ENCODE results near the gene SEPHS1. TPM values are rescaled to one million over a fixed set of nuclear protein-coding genes. Genes with fewer than 3 reads are reported as not detected.

The SEPHS1 gene
- total RNA-seq, 4 donors from 2014 or later: 21.9 to 50.5 (median 37.8) TPM

DNA sequence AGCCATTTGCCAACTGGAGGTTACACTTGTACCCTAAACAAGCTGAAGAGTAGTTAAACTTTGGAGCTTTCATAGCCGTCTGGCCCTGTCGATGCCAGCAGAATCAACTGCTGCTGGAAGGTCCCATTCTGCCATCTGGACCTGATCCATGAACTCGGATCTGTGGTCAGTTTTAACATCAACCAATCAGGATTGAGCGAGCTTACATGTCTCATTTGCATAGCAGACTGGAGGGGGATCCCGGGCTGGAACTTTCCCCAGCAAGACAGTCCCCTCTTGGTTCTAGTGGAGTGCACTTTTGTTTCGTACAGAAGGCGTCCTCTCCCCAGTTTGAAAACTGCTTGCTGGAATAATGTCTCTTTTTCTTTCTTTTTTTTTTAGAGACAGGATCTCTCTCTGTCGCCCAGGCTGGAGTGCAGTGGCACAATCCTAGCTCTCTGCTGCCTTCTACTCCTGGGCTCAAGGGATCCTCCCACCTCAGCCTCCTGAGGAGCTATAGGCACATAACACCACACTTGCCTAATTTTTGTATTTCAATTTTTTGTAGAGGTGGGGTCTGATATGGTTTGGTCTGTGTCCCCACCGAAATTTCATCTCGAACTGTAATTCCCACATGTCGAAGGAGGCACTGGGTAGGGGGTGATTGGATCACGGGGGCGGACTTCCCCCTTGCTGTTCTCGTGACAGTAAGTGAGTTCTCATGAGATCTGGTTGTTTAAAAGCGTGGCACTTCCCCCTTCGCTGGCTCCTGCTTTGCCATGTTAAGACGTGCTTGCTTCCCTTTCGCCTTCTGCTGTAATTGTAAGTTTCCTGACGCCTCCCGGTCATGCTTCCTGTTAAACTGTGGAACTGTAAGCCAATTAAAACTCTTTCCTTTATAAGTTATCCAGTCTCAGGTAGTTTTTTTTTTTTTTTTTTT lies 42.8 kb upstream of the SEPHS1 start:
- TF ChIP-seq, protein P1, sequence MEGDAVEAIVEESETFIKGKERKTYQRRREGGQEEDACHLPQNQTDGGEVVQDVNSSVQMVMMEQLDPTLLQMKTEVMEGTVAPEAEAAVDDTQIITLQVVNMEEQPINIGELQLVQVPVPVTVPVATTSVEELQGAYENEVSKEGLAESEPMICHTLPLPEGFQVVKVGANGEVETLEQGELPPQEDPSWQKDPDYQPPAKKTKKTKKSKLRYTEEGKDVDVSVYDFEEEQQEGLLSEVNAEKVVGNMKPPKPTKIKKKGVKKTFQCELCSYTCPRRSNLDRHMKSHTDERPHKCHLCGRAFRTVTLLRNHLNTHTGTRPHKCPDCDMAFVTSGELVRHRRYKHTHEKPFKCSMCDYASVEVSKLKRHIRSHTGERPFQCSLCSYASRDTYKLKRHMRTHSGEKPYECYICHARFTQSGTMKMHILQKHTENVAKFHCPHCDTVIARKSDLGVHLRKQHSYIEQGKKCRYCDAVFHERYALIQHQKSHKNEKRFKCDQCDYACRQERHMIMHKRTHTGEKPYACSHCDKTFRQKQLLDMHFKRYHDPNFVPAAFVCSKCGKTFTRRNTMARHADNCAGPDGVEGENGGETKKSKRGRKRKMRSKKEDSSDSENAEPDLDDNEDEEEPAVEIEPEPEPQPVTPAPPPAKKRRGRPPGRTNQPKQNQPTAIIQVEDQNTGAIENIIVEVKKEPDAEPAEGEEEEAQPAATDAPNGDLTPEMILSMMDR (IDR thresholded peaks at IDR 0.05; ENCODE audit: low read depth): no peak

DNA sequence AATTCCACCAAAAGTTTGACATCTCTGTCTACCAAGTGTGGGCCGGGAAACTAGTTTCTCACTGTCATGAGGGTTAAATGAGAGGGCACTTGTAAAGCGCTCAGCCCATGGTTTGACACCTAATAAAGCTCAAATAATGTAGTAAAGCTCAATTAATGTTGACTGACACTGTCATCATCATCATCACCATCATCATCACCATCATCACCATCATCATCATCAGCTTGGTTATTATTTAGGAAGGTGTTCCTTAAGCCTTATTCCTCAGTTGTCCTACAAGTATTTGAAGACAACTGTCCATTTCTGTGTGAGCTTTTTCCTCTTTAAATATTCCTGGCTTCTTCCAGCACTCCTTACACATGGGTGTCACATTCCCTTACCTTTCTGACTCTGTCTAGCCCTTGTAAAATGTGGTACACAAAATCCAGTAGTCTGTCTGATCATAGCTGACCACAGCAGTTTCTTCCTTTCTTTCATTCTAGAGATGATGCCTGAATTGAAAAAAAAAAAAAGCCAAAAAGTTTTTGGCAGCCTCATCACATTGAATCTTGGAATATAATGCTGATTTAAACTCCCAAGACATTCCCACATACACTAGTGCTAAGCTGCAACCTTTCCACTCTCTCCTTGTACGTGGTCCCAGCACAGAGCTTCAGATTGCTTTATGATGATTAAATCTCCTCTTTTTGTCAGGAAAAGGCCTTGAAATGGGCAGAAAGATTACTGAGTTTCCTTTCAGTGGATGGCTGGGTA lies 40.6 kb upstream of the SEPHS1 start:
- TF ChIP-seq, protein P1 (IDR thresholded peaks at IDR 0.05; ENCODE audit: low read depth): no peak

DNA sequence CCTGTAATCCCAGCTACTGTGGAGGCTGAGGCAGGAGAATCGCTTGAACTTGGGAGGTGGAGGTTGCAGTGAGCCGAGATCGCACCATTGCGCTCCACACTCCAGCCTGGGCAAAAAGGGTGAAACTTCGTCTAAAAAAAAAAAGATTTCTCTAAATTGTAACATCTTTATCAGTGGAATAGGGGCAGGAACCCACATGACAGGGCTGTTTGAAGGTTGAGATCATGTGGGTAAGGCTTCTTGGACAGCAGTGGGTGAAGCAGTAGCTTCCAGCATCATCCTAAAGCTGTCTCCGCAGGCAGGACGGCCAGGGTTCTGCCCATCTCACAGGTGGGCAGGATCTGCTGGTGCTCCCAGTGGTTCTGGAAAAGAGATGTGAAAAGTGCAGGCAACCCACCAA lies 37.9 kb upstream of the SEPHS1 start:
- TF ChIP-seq, protein P1 (IDR thresholded peaks at IDR 0.05; ENCODE audit: low read depth): no peak

DNA sequence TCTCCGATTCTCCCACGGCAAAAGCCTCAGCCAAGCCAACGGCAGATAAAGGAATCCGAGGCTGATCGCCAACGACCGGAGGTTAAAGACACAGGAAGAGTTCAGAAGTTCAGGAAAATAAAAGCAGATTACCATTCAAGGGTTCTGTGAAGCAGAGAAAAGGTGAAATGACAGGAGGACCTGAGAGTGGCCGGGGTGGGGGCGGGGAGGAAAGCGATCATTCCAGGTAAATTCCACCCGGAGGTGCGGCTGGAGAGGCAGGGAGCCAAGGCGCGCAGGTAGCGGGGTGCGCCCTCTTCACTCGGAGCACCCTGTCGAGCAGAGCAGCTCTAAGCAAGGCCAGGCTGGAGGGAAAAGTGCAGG lies 35.3 kb upstream of the SEPHS1 start:
- TF ChIP-seq, protein P1 (IDR thresholded peaks at IDR 0.05; ENCODE audit: low read depth): no peak

DNA sequence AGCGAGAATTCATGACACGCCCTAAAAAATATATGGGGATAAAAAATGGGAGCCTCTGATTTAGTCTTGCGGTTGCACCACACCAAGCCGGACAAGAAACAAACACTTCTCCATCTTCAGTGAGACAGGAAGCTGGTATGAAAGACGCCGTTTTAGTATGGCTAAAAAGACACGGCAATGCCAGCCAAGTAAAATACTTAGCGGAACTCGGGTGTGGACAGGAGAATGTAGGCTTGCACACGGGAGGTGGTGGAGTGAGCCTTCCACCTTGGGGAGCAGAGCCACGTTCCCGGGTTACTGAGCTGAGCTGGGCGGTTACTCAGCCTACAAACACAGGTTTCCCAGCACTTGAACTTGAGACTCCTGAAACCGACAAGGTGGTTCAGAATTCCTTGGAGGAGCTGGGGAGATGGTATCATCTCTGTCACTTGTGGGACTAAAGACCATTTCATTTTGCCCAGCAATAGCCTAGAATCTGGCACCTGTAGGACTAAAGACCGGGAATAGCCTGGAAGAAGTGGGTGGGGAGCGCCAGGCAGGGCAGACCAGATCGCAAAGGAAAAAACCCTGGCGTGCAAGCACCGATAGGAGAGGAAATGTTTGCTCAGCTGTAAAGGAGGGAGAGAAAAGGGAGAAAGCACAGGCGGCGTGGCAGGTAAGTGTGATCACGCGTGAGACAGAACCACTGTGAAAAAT lies 34.8 kb upstream of the SEPHS1 start:
- TF ChIP-seq, protein P1 (IDR thresholded peaks at IDR 0.05; ENCODE audit: low read depth): no peak

DNA sequence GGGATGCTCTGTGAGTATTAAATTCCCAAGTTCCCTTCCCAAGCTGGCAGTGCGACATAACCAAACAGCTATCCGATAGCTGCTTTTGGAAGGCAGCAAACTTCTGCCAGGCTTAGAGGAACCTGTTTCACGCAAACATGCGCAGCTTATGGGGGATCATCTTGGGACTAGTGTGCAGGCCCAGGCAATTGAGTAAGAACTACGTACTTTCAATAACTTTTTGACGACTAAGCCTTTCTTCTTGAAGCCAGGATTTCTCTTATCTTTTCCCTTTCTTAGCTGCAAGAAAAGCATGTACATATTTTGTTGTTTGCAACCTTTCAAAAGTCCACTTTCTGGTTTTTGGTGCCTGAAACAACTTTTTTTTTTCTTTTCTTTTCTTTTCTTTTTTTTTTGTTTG lies 28.7 kb upstream of the SEPHS1 start:
- TF ChIP-seq, protein P1 (IDR thresholded peaks at IDR 0.05; ENCODE audit: low read depth): no peak

DNA sequence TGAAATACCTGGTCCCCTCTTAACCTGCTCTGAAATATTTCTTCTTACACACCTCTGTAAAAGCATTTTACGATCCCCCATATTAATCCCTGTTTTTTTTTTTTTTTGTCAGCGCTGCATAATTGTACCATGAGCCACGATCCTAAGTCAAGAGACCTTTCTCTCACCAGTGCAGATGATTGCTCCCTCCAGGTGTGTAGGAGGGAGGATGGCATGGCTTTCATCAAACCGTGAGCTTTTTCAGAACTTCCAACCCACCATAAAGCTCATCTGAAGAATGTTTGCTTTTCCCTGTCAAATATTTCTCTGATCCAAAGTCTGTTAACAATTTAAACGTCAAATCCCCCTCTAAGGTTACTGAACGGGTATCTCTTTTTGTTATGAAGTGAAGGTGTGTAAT lies 28.2 kb upstream of the SEPHS1 start:
- TF ChIP-seq, protein P1 (IDR thresholded peaks at IDR 0.05; ENCODE audit: low read depth): no peak
